Stomach (tissue), 9 donors: ENCODE measurements around the gene ME3. TPM values are rescaled to one million over a fixed set of nuclear protein-coding genes. Genes with fewer than 3 reads are reported as not detected.

Source experiments
- DNase-seq, 2 donors: peaks; one replicate each; pipeline versions ENCODE4 v3.0.0 to v3.0.0-alpha.2; 2013 to 2019
- H3K27ac ChIP-seq, 5 donors: fragments of 200-600 bp in 4 of 5; sonication (generic) in 4 of 5; one replicate each; pipeline ENCODE4 v1.5.1; 2013 to 2019; ENCODE audit warnings: mild to moderate bottlenecking in 1 of 5, moderate library complexity in 1 of 5
- H3K27me3 ChIP-seq, 3 donors: fragments of 200-600 bp; sonication (generic); one replicate each; pipeline ENCODE4 v1.5.1; 2017 to 2019; ENCODE audit warnings: mixed run types in 1 of 3
- H3K36me3 ChIP-seq, 4 donors: fragments of 200-600 bp; sonication (generic); 1 replicate in 3 of 4; 2 replicates in 1 of 4; pipeline ENCODE4 v1.5.1; 2016 to 2019
- H3K4me1 ChIP-seq, 4 donors: fragments of 200-600 bp; sonication (generic); one replicate each; pipeline ENCODE4 v1.5.1; 2016 to 2019
- H3K4me3 ChIP-seq, 4 donors: fragments of 200-600 bp; sonication (generic) in 3 of 4; one replicate each; pipeline ENCODE4 v1.5.1; 2016 to 2019; ENCODE audit warnings: mild to moderate bottlenecking in 1 of 4
- H3K9me3 ChIP-seq, 4 donors: fragments of 200-600 bp; sonication (generic); one replicate each; pipeline ENCODE4 v1.5.1; 2016 to 2019
- EP300 ChIP-seq: sonication (generic); formaldehyde crosslinking; IDR thresholded peaks from one replicate; pipeline ENCODE4 v1.6.1; 2017; ENCODE audit warnings: antibody characterized with exemption
- POLR2A ChIP-seq, 4 donors: fragments of 450-650 bp; IDR thresholded peaks; one replicate each; pipeline ENCODE4 v1.6.1; 2016; ENCODE audit warnings: antibody characterized with exemption in 4 of 4, control low read depth in 2 of 4, mild to moderate bottlenecking in 1 of 4, moderate library complexity in 1 of 4
- POLR2AphosphoS5 ChIP-seq, 3 donors: sonication (generic); formaldehyde crosslinking; IDR thresholded peaks; one replicate each; pipeline ENCODE4 v1.6.1; 2016; ENCODE audit warnings: antibody characterized with exemption in 3 of 3
- WGBS, 5 donors: extraction: QIAGEN DNeasy Blood & Tissue Kit in 3 of 5; methylation state at CpG; one replicate each; pipeline versions ENCODE4 v1.1.5 to v1.1.7; 2013 to 2018; 5-methylcytosine and 5-hydroxymethylcytosine counted together
- intact Hi-C: fragments of 100-400 bp; cut with DNase I; formaldehyde crosslinking; loops from one replicate; pipeline ENCODE4 v1.15.1; 2023; ENCODE audit warnings: low total_unique reads
- polyA plus RNA-seq, 3 donors: library from polyadenylated mRNA; stranded (reverse); fragments of 200-250 nt; gene quantifications; one replicate each; pipeline ENCODE4 v1.2.3, GENCODE V29; 2013
- total RNA-seq, 5 donors: library from RNA; depleted of rRNA; stranded (reverse); fragments of >200 nt; gene quantifications; one replicate each; pipeline versions ENCODE4 v1.1.0 to v1.2.3, GENCODE V29; 2014 to 2016
- TF ChIP-seq, protein P1 (sequence below), 7 experiments: fragments of 450-650 bp in 4 of 7; fragments of 200-600 bp in 3 of 7; sonication (generic) in 3 of 7; IDR thresholded peaks; one replicate each; pipeline ENCODE4 v1.5.1; 2016 to 2019; ENCODE audit warnings: antibody characterized with exemption in 7 of 7, control low read depth in 2 of 7, mild to moderate bottlenecking in 1 of 7
- donor health status: healthy with polysubstance abuse.
- donor health status: Bipolar disorder and iron deficiency.
- donor health status: healthy.

ME3 gene
- total and polyA plus RNA-seq, 8 donors, result 11.2 to 82.1 (median 51.1) TPM

DNA sequence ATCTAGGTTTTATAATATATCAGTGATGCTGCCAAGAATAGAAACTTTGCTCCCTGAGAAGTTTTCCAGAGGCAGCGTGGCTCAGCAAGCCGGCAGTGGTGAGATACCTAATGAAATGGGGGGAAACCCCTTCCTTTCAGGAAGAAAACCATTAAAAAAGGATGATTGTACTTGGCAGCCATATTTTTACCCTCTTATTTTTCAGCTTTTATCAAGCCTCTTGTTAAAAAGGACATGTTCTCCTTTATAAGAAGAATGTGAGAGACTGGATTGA is 9.0 kb upstream of the ME3 start:
- intact Hi-C loops, result no loop called here
- Histone ChIP-seq H3K27ac (peak overlapping the region in 4 of 5 donors; percentile 24 to 78 (median 52)), H3K4me3 (no peak overlapping the region)

DNA sequence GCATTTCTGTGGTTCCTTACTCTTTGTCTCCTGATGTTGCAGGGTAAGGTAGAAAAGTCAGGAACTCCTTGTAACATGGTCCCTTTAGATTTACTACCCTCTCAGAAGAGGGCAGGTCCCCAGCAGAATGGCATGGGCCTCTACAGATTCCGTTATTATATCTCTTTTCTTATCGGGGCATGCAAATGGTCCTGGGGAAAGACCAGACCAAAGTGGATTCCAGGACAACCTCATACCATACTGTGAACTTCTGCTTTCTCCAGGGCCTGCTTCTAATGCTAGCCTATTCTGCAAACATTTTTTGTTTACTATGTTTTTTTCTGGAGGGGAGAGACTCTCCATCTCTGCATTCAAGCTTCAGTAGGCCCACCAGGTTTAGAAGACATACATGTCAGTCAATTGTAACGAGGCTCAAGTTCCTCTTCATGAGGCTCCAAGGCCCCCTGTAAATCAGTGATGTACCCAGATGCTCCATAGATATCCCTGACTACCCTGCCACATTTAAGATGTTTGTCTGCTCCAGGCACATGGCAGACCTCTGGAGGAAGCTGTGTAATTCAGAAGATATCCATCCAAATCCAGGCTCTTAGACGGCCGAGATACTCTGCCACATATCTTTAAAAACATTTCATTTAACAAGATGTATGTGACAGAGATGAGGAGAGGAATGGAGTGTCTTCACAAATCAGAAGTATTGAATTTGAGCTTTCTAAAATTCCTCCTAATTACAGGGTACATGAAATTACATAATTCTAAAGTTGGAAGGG is 8.5 kb upstream of the ME3 start:
- 63 to 79% (median 71%) methylated on average over 5 of the region's 5 CpGs for WGBS, 5 donors
- H3K36me3 ChIP-seq, result no peaks in the 10 kb centered on the region
- peaks cover 0 to 32% (median 9%) of the 10 kb centered on the region in 4 donors for H3K4me1 ChIP-seq
- no peaks in the 10 kb centered on the region for H3K27me3 ChIP-seq
- H3K9me3 ChIP-seq, result no peaks in the 10 kb centered on the region
- intact Hi-C loops, result no loop called here
- DNase-seq, result no peak
- peak overlapping the region in 4 of 5 donors; percentile 24 to 78 (median 52) for H3K27ac ChIP-seq
- TF ChIP-seq EP300 (no peak), POLR2AphosphoS5 (IDR thresholded peaks at IDR 0.05) (no peak), POLR2A (IDR thresholded peaks at IDR 0.05) (no peak)
- no peak overlapping the region for H3K4me3 ChIP-seq

More for the DNA sequence above, 9.0 kb upstream of the ME3 start:
- Histone ChIP-seq H3K4me1 (peaks cover 0 to 28% (median 9%) of the 10 kb centered on the region in 4 donors), H3K27me3 (no peaks in the 10 kb centered on the region), H3K36me3 (no peaks in the 10 kb centered on the region), H3K9me3 (no peaks in the 10 kb centered on the region)
- DNase-seq, result no peak
- TF ChIP-seq POLR2AphosphoS5 (IDR thresholded peaks at IDR 0.05) (no peak), EP300 (no peak), POLR2A (IDR thresholded peaks at IDR 0.05) (no peak)
- TF ChIP-seq, protein P1, sequence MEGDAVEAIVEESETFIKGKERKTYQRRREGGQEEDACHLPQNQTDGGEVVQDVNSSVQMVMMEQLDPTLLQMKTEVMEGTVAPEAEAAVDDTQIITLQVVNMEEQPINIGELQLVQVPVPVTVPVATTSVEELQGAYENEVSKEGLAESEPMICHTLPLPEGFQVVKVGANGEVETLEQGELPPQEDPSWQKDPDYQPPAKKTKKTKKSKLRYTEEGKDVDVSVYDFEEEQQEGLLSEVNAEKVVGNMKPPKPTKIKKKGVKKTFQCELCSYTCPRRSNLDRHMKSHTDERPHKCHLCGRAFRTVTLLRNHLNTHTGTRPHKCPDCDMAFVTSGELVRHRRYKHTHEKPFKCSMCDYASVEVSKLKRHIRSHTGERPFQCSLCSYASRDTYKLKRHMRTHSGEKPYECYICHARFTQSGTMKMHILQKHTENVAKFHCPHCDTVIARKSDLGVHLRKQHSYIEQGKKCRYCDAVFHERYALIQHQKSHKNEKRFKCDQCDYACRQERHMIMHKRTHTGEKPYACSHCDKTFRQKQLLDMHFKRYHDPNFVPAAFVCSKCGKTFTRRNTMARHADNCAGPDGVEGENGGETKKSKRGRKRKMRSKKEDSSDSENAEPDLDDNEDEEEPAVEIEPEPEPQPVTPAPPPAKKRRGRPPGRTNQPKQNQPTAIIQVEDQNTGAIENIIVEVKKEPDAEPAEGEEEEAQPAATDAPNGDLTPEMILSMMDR (IDR thresholded peaks at IDR 0.05), result no peak
- WGBS, 5 donors, result 35 to 46% (median 44%) methylated on average over 2 of the region's 2 CpGs

DNA sequence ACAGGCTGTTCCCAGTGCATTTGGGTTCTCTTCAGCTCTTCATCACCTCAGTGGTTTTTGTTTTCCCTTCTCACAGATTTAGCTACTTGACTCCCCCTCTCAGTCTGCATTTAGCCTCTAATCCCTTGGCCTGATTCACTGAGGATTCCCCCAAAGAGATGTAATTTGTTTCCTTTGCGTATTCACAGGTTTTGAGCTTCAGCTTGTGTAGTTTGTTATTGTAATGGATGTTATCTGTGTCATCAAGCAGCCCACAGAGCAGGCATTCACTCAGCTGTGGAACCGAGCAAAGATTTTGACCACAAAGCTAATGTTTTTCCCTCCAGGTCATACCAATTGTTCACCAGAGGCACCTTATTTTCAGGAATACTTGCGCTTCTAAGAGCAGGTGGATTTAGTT is 6.4 kb upstream of the ME3 start:
- Histone ChIP-seq H3K27ac (peak overlapping the region in 3 of 5 donors; percentile 21 to 50 (median 35)), H3K4me1 (peaks cover 2 to 45% (median 15%) of the 10 kb centered on the region in 4 donors), H3K4me3 (no peak overlapping the region), H3K9me3 (no peaks in the 10 kb centered on the region), H3K27me3 (no peaks in the 10 kb centered on the region), H3K36me3 (no peaks in the 10 kb centered on the region)
- no peak for DNase-seq
- intact Hi-C loops, result no loop called here
- TF ChIP-seq, protein P1 (IDR thresholded peaks at IDR 0.05), result no peak
- TF ChIP-seq POLR2A (IDR thresholded peaks at IDR 0.05) (no peak), POLR2AphosphoS5 (IDR thresholded peaks at IDR 0.05) (no peak), EP300 (no peak)
- 56 to 73% (median 66%) methylated on average over 3 of the region's 3 CpGs for WGBS, 5 donors

DNA sequence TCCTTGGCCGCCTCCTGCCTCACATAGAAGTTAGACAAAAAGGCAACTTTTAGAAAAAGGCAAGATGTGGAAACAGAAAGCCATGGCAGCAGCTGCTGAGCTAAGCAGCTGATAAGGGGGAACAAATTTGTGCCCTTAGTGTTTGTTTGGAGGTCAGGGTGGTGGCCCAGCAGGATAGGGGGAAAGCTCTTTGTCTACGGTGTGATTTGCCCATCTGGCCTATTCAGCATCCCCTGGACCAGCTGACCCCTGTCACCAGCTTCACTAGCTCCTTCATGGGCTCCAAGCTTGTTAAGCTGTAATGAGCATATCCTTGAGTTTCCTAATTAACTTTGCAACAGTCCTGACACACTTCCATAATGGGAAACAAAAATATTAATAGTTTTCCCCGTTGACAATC is 5.9 kb upstream of the ME3 start:
- intact Hi-C loops, result no loop called here
- H3K9me3 ChIP-seq, result no peaks in the 10 kb centered on the region
- TF ChIP-seq, protein P1 (IDR thresholded peaks at IDR 0.05), result no peak
- TF ChIP-seq EP300 (no peak), POLR2A (IDR thresholded peaks at IDR 0.05) (no peak), POLR2AphosphoS5 (IDR thresholded peaks at IDR 0.05) (no peak)
- peak overlapping the region in 2 of 5 donors; percentile 35 to 50 for H3K27ac ChIP-seq
- peaks cover 7 to 50% (median 19%) of the 10 kb centered on the region in 4 donors for H3K4me1 ChIP-seq
- 53 to 68% (median 62%) methylated on average over 3 of the region's 3 CpGs for WGBS, 5 donors
- no peaks in the 10 kb centered on the region for H3K27me3 ChIP-seq
- H3K4me3 ChIP-seq, result no peak overlapping the region
- H3K36me3 ChIP-seq, result no peaks in the 10 kb centered on the region
- DNase-seq, result no peak
